ENCODE measurements around the gene DNAJC27.
"Not testable (repeated sequence)": the region's sequence is repeated elsewhere in the genome, so short reads cannot be mapped to it uniquely, and the experiment has no call there.

DNAJC27 gene

DNA sequence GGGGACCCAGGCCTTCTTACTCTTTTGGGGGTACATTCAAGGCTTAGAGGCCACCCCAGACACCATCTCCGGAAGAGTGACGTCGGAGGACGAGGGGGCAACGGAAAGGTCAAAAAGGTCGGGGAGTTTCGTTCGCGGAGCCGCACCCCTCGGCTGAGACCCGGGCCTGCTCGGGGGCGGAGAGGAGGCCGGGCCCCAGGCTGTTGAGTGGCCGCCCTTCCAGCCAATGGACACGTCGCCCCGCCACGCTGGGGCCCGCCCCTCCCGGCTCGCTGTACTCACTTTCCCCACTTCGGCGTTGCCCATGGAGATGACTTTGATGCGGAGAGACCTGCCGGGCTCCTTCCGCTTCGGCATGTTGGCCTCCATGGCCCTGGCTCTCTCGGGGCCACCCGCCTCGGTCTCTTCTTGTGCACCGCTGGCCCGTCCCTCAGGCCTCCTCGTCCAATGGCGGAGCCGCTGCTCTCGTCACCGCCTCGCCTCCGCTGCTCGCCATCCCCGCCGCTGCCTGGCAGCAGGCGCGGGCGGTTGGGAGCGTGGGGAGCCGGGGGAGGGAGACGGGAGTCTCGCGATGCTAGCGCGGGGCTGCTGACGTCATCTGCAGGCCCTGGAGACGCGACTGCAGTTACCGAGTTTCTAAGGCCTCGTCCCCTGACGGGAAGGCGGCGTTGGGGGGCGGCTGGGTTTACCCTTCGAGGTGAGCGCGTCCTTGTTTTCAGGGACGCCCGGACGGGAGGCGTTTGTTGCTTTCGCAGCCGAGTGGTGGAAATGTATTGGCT, at the start of gene DNAJC27:
Gene DNAJC27 (minus strand): TSS at position 420 of the 779 bp plus-strand sequence. CDS start 51 bp downstream, at position 369.
- H3K4me1 ChIP-seq (ENCODE audit: control insufficient read depth in 1 of 2, insufficient read depth in 2 of 2, low read length in 2 of 2) = peaks cover 0 to 7% of the 10 kb centered on the region in 2 donors
- H3K4me3 ChIP-seq (ENCODE audit: low read depth in 1 of 2, low read length in 2 of 2) = peak within 1 kb of the TSS; percentile 76 to 91
- peak within 1 kb of the TSS; percentile 99 for H3K27ac ChIP-seq (ENCODE audit: low read depth, low read length)
- H3K9me3 ChIP-seq (ENCODE audit: control insufficient read depth in 1 of 2, low read length in 2 of 2) = no peaks in the 10 kb centered on the region
- peak within 1 kb of the TSS; percentile 95 to 100 for H3K9ac ChIP-seq (ENCODE audit: low read depth in 1 of 2, low read length in 2 of 2)
- peaks cover 4 to 5% of the 10 kb centered on the region in 2 donors for H3K36me3 ChIP-seq (ENCODE audit: control insufficient read depth in 1 of 2, insufficient read depth in 2 of 2, low read length in 2 of 2)
- H3K27me3 ChIP-seq (ENCODE audit: control insufficient read depth in 1 of 2, insufficient read depth in 2 of 2, low read length in 2 of 2) = no peaks in the 10 kb centered on the region

DNA sequence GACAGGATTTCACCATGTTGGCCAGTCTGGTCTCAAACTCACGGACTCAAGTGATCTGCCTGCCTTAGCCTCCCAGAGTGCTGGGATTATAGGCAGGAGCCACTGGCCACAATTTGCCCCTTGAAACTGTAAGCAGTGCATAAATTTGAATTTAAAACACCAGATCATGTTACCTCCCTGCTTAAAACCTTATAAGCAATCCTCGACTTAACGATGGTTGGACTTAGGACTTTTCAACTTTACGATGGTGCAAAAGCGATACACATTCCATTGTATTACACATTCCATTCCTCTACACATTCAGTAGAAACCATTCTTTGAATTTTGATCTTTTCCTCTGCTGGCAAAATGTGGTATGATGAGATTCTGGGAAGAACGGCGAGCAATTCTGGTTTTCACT, 46.9 kb upstream of the DNAJC27 start:
- H3K9me3 ChIP-seq (ENCODE audit: control insufficient read depth in 1 of 2, low read length in 2 of 2) = no peaks in the 10 kb centered on the region
- peaks cover 0 to 3% of the 10 kb centered on the region in 2 donors for H3K27me3 ChIP-seq (ENCODE audit: control insufficient read depth in 1 of 2, insufficient read depth in 2 of 2, low read length in 2 of 2)
- H3K4me1 ChIP-seq (ENCODE audit: control insufficient read depth in 1 of 2, insufficient read depth in 2 of 2, low read length in 2 of 2) = no peaks in the 10 kb centered on the region
- H3K36me3 ChIP-seq (ENCODE audit: control insufficient read depth in 1 of 2, insufficient read depth in 2 of 2, low read length in 2 of 2) = no peaks in the 10 kb centered on the region
- no peak overlapping the region for H3K27ac ChIP-seq (ENCODE audit: low read depth, low read length)
- no peak overlapping the region for H3K9ac ChIP-seq (ENCODE audit: low read depth in 1 of 2, low read length in 2 of 2)
- H3K4me3 ChIP-seq (ENCODE audit: low read depth in 1 of 2, low read length in 2 of 2) = no peak overlapping the region

DNA sequence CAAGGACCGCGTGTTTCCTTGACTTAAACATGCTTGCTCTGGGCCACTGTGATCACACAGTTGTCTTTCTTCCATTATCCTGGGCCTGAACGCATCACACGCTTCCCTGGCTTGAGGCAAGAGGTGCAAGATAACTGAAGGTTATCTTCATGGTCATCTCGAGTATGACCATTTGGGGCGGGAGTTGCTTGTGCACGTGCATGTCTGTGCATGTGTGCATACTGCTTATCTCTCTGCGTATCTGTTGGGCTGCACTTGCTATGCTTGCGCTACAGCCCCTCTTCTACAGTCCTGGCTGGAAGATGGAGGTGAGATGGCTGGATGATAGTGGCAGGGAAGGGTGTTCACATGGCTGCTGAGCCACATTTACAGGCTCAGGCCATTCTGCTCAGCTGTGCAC, 42.9 kb upstream of the DNAJC27 start:
- H3K4me3 ChIP-seq (ENCODE audit: low read depth in 1 of 2, low read length in 2 of 2) = no peak overlapping the region
- H3K4me1 ChIP-seq (ENCODE audit: control insufficient read depth in 1 of 2, insufficient read depth in 2 of 2, low read length in 2 of 2) = no peaks in the 10 kb centered on the region
- H3K9me3 ChIP-seq (ENCODE audit: control insufficient read depth in 1 of 2, low read length in 2 of 2) = no peaks in the 10 kb centered on the region
- H3K27ac ChIP-seq (ENCODE audit: low read depth, low read length) = no peak overlapping the region
- H3K9ac ChIP-seq (ENCODE audit: low read depth in 1 of 2, low read length in 2 of 2) = no peak overlapping the region
- no peaks in the 10 kb centered on the region for H3K27me3 ChIP-seq (ENCODE audit: control insufficient read depth in 1 of 2, insufficient read depth in 2 of 2, low read length in 2 of 2)
- no peaks in the 10 kb centered on the region for H3K36me3 ChIP-seq (ENCODE audit: control insufficient read depth in 1 of 2, insufficient read depth in 2 of 2, low read length in 2 of 2)

DNA sequence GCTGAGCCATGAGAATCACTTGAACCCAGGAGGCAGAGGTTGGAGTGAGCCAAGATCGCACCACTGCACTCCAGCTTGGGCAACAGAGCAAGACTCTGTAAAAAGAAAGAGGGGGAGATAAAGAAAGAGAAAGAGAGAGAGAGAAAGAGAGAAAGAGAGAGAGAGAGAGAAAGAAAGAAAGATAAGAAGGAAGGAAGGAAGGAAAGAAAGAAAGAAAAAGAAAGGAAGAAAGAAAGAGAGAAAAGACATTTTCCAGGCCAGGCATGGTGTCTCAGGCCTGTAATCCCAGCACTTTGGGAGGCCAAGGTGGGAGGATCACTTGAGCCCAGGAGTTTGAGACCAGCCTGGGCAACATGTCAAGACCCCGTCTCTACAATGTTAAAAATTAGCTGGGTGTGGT, 39.6 kb upstream of the DNAJC27 start:
- H3K9ac ChIP-seq (ENCODE audit: low read depth in 1 of 2, low read length in 2 of 2); H3K36me3 ChIP-seq (ENCODE audit: control insufficient read depth in 1 of 2, insufficient read depth in 2 of 2, low read length in 2 of 2); H3K27ac ChIP-seq (ENCODE audit: low read depth, low read length): not testable (repeated sequence)

DNA sequence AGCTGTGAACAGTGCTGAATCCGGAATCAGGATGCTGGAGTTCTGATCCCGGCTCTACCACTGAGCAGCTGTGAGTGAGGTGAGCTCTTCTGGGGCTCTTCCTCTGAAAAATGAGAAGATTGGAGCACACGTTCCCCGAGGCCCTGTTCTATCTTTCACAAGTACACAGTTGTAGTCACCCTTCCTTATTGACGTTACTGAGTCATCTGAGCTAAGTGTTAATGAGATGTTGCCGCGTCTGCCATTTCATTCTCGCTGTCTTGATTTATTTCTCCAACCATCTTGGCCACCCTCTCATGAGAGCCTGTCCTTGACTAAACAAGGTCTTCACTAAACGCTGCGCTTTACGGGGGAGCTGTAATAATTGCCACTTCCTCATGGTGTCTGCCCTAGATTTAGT, 38.2 kb upstream of the DNAJC27 start:
- H3K9ac ChIP-seq (ENCODE audit: low read depth in 1 of 2, low read length in 2 of 2) = no peak overlapping the region
- H3K27me3 ChIP-seq (ENCODE audit: control insufficient read depth in 1 of 2, insufficient read depth in 2 of 2, low read length in 2 of 2) = no peaks in the 10 kb centered on the region
- H3K27ac ChIP-seq (ENCODE audit: low read depth, low read length) = no peak overlapping the region
- H3K4me3 ChIP-seq (ENCODE audit: low read depth in 1 of 2, low read length in 2 of 2) = no peak overlapping the region
- H3K36me3 ChIP-seq (ENCODE audit: control insufficient read depth in 1 of 2, insufficient read depth in 2 of 2, low read length in 2 of 2) = no peaks in the 10 kb centered on the region
- H3K9me3 ChIP-seq (ENCODE audit: control insufficient read depth in 1 of 2, low read length in 2 of 2) = no peaks in the 10 kb centered on the region
- H3K4me1 ChIP-seq (ENCODE audit: control insufficient read depth in 1 of 2, insufficient read depth in 2 of 2, low read length in 2 of 2) = no peaks in the 10 kb centered on the region

More for the DNA sequence above, 39.6 kb upstream of the DNAJC27 start:
- not testable (repeated sequence) for H3K4me3 ChIP-seq (ENCODE audit: low read depth in 1 of 2, low read length in 2 of 2); H3K4me1 ChIP-seq (ENCODE audit: control insufficient read depth in 1 of 2, insufficient read depth in 2 of 2, low read length in 2 of 2); H3K27me3 ChIP-seq (ENCODE audit: control insufficient read depth in 1 of 2, insufficient read depth in 2 of 2, low read length in 2 of 2); H3K9me3 ChIP-seq (ENCODE audit: control insufficient read depth in 1 of 2, low read length in 2 of 2)

DNA sequence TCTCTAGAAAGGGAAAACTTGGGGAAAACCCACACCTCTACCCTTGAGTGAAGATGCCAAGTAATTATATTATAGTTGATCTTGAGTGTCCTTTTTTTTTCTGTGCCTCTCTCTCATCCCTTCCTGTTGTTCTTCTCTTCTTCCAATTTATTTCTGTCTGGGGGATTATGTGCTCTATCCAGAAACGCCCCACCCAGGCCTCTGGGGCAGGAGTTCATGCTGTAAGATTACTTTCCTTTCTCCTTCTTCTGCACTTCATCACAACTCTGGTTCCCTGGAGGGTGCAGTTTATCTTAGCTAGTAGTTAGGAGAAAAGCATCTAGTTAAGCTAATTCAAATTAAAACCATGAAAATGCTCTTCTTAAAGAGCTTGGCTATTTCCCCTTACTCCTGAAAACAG, 30.3 kb upstream of the DNAJC27 start:
- H3K36me3 ChIP-seq (ENCODE audit: control insufficient read depth in 1 of 2, insufficient read depth in 2 of 2, low read length in 2 of 2) = no peaks in the 10 kb centered on the region
- no peaks in the 10 kb centered on the region for H3K27me3 ChIP-seq (ENCODE audit: control insufficient read depth in 1 of 2, insufficient read depth in 2 of 2, low read length in 2 of 2)
- no peaks in the 10 kb centered on the region for H3K9me3 ChIP-seq (ENCODE audit: control insufficient read depth in 1 of 2, low read length in 2 of 2)
- H3K9ac ChIP-seq (ENCODE audit: low read depth in 1 of 2, low read length in 2 of 2) = no peak overlapping the region
- no peaks in the 10 kb centered on the region for H3K4me1 ChIP-seq (ENCODE audit: control insufficient read depth in 1 of 2, insufficient read depth in 2 of 2, low read length in 2 of 2)
- no peak overlapping the region for H3K4me3 ChIP-seq (ENCODE audit: low read depth in 1 of 2, low read length in 2 of 2)
- H3K27ac ChIP-seq (ENCODE audit: low read depth, low read length) = no peak overlapping the region

DNA sequence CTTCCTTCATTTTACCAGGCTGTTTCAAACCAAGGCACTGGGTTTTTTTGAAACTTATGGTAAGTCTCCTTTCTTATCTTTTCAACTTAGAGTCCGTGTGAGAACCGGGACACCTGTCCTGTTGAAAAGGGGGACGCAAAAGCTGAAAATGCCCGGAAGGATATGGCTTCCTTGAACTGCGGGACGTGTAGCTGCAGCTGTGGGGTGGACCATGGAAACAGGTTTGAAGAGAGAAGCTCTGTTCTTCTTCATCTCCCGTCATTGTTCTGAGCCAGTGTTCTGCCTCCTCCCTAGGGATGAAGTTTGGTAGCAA, 29.5 kb upstream of the DNAJC27 start:
- Histone ChIP-seq H3K4me1 (ENCODE audit: control insufficient read depth in 1 of 2, insufficient read depth in 2 of 2, low read length in 2 of 2) (no peaks in the 10 kb centered on the region), H3K36me3 (ENCODE audit: control insufficient read depth in 1 of 2, insufficient read depth in 2 of 2, low read length in 2 of 2) (no peaks in the 10 kb centered on the region), H3K9ac (ENCODE audit: low read depth in 1 of 2, low read length in 2 of 2) (no peak overlapping the region), H3K4me3 (ENCODE audit: low read depth in 1 of 2, low read length in 2 of 2) (no peak overlapping the region), H3K27ac (ENCODE audit: low read depth, low read length) (no peak overlapping the region), H3K9me3 (ENCODE audit: control insufficient read depth in 1 of 2, low read length in 2 of 2) (no peaks in the 10 kb centered on the region), H3K27me3 (ENCODE audit: control insufficient read depth in 1 of 2, insufficient read depth in 2 of 2, low read length in 2 of 2) (no peaks in the 10 kb centered on the region)

DNA sequence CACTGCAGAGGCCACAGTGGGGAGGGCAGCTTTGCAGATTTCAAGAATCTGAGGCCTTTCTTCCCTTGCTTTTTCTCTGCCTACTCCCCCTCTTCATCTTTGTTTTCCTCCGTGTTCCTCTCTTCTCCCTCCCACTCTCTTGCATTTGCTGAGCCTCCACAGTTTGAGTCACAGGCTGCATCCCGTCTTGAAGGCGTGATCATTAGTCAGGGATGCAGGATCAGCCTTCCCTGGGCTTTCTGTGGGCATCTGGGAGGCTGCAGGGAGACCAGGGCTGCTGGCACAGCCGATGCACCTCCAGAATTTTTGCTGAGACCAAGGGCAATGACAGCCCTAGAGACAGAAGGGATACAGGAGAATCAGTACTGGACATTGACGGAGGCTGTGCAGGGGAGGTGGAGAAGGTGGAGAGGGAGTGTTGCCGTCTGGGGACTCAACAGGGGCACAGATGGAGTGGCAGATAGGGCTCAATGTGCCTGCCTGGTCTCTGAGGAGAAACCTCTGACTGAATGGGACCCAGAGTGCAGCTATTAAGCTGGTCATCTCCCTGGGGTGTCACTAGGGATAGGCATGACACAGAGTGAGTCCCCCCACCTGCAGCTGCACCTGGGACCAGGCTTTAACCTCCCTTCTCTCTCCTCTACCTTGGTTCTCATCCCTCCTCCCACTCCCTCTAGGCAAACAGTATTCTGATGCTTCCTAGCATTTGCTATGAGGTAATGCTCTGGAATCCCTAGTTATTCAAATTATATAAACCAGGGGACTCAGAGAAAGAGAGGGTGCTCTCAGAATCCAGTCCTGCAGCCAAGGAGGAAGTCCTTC, 29.0 kb upstream of the DNAJC27 start:
- no peaks in the 10 kb centered on the region for H3K9me3 ChIP-seq (ENCODE audit: control insufficient read depth in 1 of 2, low read length in 2 of 2)
- H3K4me3 ChIP-seq (ENCODE audit: low read depth in 1 of 2, low read length in 2 of 2) = no peak overlapping the region
- H3K36me3 ChIP-seq (ENCODE audit: control insufficient read depth in 1 of 2, insufficient read depth in 2 of 2, low read length in 2 of 2) = no peaks in the 10 kb centered on the region
- H3K4me1 ChIP-seq (ENCODE audit: control insufficient read depth in 1 of 2, insufficient read depth in 2 of 2, low read length in 2 of 2) = no peaks in the 10 kb centered on the region
- H3K27ac ChIP-seq (ENCODE audit: low read depth, low read length) = no peak overlapping the region
- H3K9ac ChIP-seq (ENCODE audit: low read depth in 1 of 2, low read length in 2 of 2) = no peak overlapping the region
- H3K27me3 ChIP-seq (ENCODE audit: control insufficient read depth in 1 of 2, insufficient read depth in 2 of 2, low read length in 2 of 2) = no peaks in the 10 kb centered on the region

DNA sequence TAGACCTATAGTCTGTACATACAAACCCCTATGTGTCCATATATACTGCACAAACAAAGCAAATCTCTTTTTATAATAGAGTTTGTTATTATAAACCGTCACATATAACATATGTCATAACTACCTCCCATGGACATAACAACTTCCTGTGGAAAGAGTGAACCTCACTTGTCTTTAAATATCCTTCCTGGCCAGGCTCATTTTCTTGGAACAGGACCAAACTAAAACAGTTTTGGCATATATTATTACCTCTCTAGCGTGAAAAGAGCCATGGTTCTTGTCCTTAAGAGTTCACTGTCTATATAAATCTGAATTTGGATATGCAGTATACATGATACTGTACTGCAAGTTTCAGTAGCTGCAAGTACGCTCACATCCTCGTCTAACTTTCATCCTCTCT, 28.3 kb upstream of the DNAJC27 start:
- no peaks in the 10 kb centered on the region for H3K27me3 ChIP-seq (ENCODE audit: control insufficient read depth in 1 of 2, insufficient read depth in 2 of 2, low read length in 2 of 2)
- no peak overlapping the region for H3K9ac ChIP-seq (ENCODE audit: low read depth in 1 of 2, low read length in 2 of 2)
- H3K4me1 ChIP-seq (ENCODE audit: control insufficient read depth in 1 of 2, insufficient read depth in 2 of 2, low read length in 2 of 2) = no peaks in the 10 kb centered on the region
- H3K4me3 ChIP-seq (ENCODE audit: low read depth in 1 of 2, low read length in 2 of 2) = no peak overlapping the region
- no peak overlapping the region for H3K27ac ChIP-seq (ENCODE audit: low read depth, low read length)
- no peaks in the 10 kb centered on the region for H3K9me3 ChIP-seq (ENCODE audit: control insufficient read depth in 1 of 2, low read length in 2 of 2)
- H3K36me3 ChIP-seq (ENCODE audit: control insufficient read depth in 1 of 2, insufficient read depth in 2 of 2, low read length in 2 of 2) = no peaks in the 10 kb centered on the region

DNA sequence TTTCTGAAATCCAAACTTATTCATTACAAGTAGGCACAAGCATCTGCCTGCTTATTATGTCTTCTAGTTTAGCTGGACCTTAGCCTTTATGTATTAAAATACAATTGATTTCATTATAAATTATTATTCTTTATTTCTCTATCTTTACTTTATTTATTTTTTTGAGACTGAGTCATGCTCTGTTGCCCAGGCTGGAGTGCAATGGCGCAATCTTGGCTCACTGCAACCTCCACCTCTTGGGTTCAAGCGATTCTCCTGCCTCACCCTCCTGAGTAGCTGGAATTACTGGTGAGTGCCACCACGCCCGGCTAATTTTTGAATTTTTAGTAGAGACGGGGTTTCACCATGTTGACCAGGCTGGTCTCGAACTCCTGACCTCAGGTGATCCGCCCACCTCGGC, 27.3 kb upstream of the DNAJC27 start:
- H3K9me3 ChIP-seq (ENCODE audit: control insufficient read depth in 1 of 2, low read length in 2 of 2); H3K4me3 ChIP-seq (ENCODE audit: low read depth in 1 of 2, low read length in 2 of 2); H3K27ac ChIP-seq (ENCODE audit: low read depth, low read length); H3K9ac ChIP-seq (ENCODE audit: low read depth in 1 of 2, low read length in 2 of 2); H3K27me3 ChIP-seq (ENCODE audit: control insufficient read depth in 1 of 2, insufficient read depth in 2 of 2, low read length in 2 of 2); H3K4me1 ChIP-seq (ENCODE audit: control insufficient read depth in 1 of 2, insufficient read depth in 2 of 2, low read length in 2 of 2); H3K36me3 ChIP-seq (ENCODE audit: control insufficient read depth in 1 of 2, insufficient read depth in 2 of 2, low read length in 2 of 2): not testable (repeated sequence)
